Cerebellar nuclear complex (tissue), 1 donor: ENCODE results near the gene RASL12.
"Not testable (repeated sequence)": the region's sequence is repeated elsewhere in the genome, so short reads cannot be mapped to it uniquely, and the experiment has no call there.

ENCODE experiments used
- DNase-seq, 2 experiments: peaks; one replicate each; lab custom pipeline; 2025; lab: John Stamatoyannopoulos, UW

RASL12 gene

DNA sequence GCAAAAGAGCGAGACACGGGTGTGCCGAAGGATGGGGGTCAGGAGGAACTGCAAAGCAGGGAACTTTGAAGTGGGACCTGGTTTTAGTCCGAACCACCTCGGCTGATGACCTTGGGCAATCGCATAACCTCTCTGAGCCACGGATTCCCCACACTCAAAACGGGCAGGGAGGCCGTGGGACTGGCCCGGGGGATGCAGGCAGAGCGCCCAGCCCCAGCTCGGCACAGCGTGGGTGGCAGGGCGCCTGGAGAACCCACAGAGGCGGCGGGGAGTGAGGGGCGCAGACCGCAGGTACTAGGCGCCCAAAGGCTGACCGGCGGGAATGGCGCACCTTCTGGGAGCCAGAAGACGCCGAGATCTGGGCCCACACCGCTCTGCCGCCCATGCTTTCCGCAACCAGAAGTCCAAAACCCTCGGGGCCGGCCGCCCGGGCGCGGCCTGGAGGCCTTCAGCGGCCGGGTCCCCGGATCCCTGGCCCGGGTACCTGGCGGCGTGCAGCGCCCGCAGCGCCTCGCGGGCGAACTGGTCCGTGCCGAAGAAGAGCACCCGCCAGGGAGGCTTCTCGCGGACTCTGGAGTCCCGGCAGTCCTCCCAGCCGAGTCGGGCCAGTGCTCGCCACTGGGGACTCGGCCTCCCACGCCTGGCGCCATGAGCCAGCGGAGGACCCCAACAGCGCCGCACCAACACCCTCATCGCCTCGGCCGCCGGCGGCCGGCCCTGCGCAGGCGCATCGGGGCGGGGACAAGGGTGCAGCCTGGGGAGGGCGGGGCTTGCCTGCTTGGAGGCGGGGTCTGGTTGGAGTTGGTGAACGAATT is 38.7 kb downstream of the RASL12 start, which contains the start of gene MTFMT:
Gene MTFMT, minus strand, starts transcription at position 719 of the 815 bp plus-strand sequence. Its CDS starts 26 bp downstream, at position 693.
- peak; percentile 12 to 40 for DNase-seq

DNA sequence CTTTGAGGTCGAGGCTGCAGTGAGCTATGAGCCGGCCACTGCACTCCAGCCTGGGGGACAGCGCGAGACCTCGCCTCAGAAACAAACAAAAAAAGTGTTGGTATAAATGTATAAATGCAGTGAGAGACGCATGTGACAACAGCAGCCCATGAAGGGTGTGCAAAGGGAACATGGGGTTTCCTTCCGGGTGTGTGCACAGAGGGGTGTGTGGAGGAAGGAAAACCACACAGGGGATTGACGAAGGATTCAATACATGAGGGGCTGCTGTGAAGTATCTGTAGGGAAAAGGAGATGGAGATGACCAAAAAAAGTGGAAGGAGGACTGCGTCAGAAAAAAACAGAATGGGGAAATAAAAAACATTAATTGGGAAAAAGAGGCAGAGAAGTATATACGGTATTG is 39.5 kb downstream of the RASL12 start:
- DNase-seq = no peak

GRCh38 chr15:65027593-65027992 is 40.2 kb downstream of the RASL12 start:
- DNase-seq = no peak

DNA sequence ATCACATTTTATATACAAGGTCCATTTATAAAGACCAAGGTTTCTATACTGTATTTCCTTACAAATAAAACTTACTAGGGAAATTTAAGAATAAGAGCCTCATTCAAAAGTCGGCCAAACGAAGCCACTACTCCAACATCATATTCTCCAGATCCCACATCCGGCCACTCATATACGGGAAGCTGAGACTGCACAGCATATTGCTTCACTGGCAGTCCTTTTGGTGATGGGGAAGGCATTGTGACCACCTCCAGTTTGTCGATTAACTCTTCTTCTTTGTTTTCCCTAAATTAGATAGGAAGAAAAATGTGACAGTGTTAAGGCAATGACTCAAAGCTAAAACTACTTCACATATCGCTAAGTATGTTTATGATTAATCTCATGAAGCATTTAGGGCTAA is 41.0 kb downstream of the RASL12 start:
- DNase-seq = no peak

- DNase-seq = no peak
These were observed 46.3 kb downstream of the RASL12 start for GRCh38 chr15:65021488-65021887.

DNA sequence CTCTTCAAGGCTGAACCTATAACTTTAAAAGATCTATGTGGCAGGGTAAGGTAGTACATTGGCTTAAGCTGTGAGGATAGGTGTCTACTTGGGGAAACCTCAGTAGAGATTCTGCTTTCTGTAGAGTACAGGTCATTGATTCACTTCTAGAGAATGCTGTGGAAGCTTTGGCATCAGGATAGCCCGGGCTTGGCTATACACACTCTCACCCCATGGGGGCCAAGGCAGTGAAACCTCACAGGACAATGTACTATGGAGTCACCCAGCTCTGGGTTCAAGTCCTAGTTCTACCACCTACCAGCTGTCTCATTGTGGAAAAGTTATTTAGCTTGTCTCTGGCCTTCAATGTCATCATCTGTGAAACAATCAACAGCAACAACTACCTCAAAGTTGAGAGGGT is 47.4 kb downstream of the RASL12 start:
- no peak for DNase-seq

DNA sequence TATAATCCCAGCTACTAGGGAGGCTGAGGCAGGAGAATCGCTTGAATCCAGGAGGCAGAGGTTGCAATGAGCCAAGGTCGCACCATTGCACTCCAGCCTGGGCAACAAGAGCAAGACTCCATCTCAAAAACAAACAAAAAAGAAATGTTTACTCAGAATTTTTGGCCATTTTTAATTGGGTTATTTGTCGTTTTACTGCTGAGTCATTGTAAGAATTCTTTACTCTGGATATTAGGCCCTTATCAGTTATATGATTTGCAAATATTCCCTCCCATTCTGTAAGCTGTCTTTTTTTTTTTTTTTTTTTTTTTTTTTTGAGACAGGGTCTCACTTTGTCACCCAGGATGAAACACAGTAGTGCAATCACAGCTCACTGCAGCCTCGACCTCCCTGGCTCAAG is 56.6 kb downstream of the RASL12 start:
- not testable (repeated sequence) for DNase-seq

GRCh38 chr15:65008983-65009382 is 58.8 kb downstream of the RASL12 start:
- no peak for DNase-seq

DNA sequence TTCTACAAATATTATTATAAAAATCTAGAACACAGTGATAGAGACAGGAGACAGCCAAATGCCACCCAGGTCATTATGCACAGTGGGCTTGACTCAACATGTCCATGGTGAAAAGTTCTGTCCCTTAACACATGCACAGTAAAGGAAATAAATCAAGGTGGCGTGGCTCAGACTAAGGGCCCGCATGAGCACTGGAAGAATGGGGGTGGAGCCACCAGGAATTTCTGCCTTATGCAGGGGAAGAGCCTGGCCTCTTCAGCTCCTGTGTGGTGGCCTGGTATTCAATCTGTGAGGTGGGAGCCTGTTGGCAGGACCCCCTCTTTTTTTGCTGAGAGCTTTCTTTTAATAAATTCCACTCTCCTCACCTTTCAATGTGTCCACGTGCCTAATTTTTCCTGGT is 60.9 kb downstream of the RASL12 start:
- DNase-seq = no peak

DNA sequence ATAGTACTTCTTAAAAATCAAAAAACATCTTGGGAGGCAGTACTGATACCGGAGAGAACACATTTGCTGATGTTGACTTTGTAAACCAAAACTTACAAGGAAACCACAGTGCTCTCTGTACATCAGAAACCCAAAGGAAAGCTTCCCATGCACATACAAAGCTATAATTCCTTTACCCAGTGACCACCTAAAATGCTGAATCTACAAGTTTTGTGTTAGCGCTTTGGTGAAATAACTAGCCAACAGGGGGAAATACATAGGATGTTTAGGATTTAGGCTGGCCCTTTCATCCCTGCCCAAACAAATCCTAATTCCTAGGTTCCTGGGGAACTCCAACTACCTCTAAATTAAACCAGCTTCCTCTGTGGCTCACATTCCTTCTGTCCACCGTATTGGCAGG is 62.8 kb downstream of the RASL12 start:
- DNase-seq = no peak
